ENCODE results near the gene NUAK2. TPM values are rescaled to one million over a fixed set of nuclear protein-coding genes. Genes with fewer than 3 reads are reported as not detected.

NUAK2 gene
- total and polyA plus RNA-seq, 8 donors, result 0.58 to 16.5 (median 2.1) TPM

GRCh38 chr1:205339717-205340116 is 18.2 kb upstream of the NUAK2 start:
- 75 to 95% (median 88%) methylated on average over 4 of the region's 4 CpGs for WGBS, 5 donors
- no peaks in the 10 kb centered on the region for H3K9me3 ChIP-seq
- no peaks in the 10 kb centered on the region for H3K36me3 ChIP-seq
- no peak overlapping the region for H3K27ac ChIP-seq
- H3K4me3 ChIP-seq, result no peak overlapping the region
- intact Hi-C loops (cut with DNase I; ENCODE audit: low total_unique reads), result loop anchor here (10.0 kb wide), 1 partner anchor 145 kb away; no protein-coding TSS in a partner anchor
- DNase-seq, result no peak
- TF ChIP-seq POLR2A (IDR thresholded peaks at IDR 0.05), result no peak
- no peak for TF ChIP-seq POLR2AphosphoS5 (IDR thresholded peaks at IDR 0.05)
- no peak for TF ChIP-seq EP300 (IDR thresholded peaks at IDR 0.05)
- TF ChIP-seq CTCF (IDR thresholded peaks at IDR 0.05), result no peak
- peaks cover 14 to 19% (median 16%) of the 10 kb centered on the region in 4 donors for H3K4me1 ChIP-seq
- H3K27me3 ChIP-seq, result peaks cover 8 to 43% (median 19%) of the 10 kb centered on the region in 3 donors

- intact Hi-C loops (cut with DNase I; ENCODE audit: low total_unique reads), result loop anchor here (10.0 kb wide), 1 partner anchor 146 kb away; no protein-coding TSS in a partner anchor
- DNase-seq, result no peak
- Histone ChIP-seq H3K9me3 (no peaks in the 10 kb centered on the region), H3K36me3 (no peaks in the 10 kb centered on the region), H3K4me1 (peaks cover 9 to 14% (median 12%) of the 10 kb centered on the region in 4 donors), H3K4me3 (no peak overlapping the region), H3K27ac (no peak overlapping the region), H3K27me3 (peaks cover 6 to 39% (median 14%) of the 10 kb centered on the region in 3 donors)
- no peak for TF ChIP-seq CTCF (IDR thresholded peaks at IDR 0.05)
- no peak for TF ChIP-seq POLR2AphosphoS5 (IDR thresholded peaks at IDR 0.05)
- no peak for TF ChIP-seq EP300 (IDR thresholded peaks at IDR 0.05)
- no peak for TF ChIP-seq POLR2A (IDR thresholded peaks at IDR 0.05)
- WGBS, 5 donors, result 84 to 91% (median 85%) methylated on average over 19 to 21 of the region's 21 CpGs
These were observed 17.7 kb upstream of the NUAK2 start for GRCh38 chr1:205339197-205339702.

- intact Hi-C loops (cut with DNase I; ENCODE audit: low total_unique reads), result loop anchor here (10.0 kb wide), 1 partner anchor 147 kb away; no protein-coding TSS in a partner anchor
- 64 to 79% (median 67%) methylated on average over 7 of the region's 7 CpGs for WGBS, 5 donors
- DNase-seq, result no peak
These were observed 16.5 kb upstream of the NUAK2 start for GRCh38 chr1:205338011-205338410.

GRCh38 chr1:205337481-205337880 is 15.9 kb upstream of the NUAK2 start:
- no peaks in the 10 kb centered on the region for H3K36me3 ChIP-seq
- WGBS, 5 donors, result 72 to 78% (median 74%) methylated on average over 7 of the region's 7 CpGs
- no peak for TF ChIP-seq CTCF (IDR thresholded peaks at IDR 0.05)
- no peak for TF ChIP-seq POLR2AphosphoS5 (IDR thresholded peaks at IDR 0.05)
- TF ChIP-seq POLR2A (IDR thresholded peaks at IDR 0.05), result no peak
- no peak for TF ChIP-seq EP300 (IDR thresholded peaks at IDR 0.05)
- intact Hi-C loops (cut with DNase I; ENCODE audit: low total_unique reads), result loop anchor here (10.0 kb wide), 1 partner anchor 147 kb away; no protein-coding TSS in a partner anchor
- peaks cover 0 to 22% (median 0%) of the 10 kb centered on the region in 3 donors for H3K27me3 ChIP-seq
- peaks cover 0 to 3% (median 0%) of the 10 kb centered on the region in 4 donors for H3K4me1 ChIP-seq
- H3K27ac ChIP-seq, result no peak overlapping the region
- DNase-seq, result no peak
- H3K9me3 ChIP-seq, result no peaks in the 10 kb centered on the region
- no peak overlapping the region for H3K4me3 ChIP-seq

More at GRCh38 chr1:205338011-205338410, 16.5 kb upstream of the NUAK2 start:
- TF ChIP-seq CTCF (IDR thresholded peaks at IDR 0.05) (no peak), POLR2AphosphoS5 (IDR thresholded peaks at IDR 0.05) (no peak), EP300 (IDR thresholded peaks at IDR 0.05) (no peak), POLR2A (IDR thresholded peaks at IDR 0.05) (no peak)
- Histone ChIP-seq H3K4me3 (no peak overlapping the region), H3K9me3 (no peaks in the 10 kb centered on the region), H3K36me3 (no peaks in the 10 kb centered on the region), H3K4me1 (peaks cover 0 to 3% (median 0%) of the 10 kb centered on the region in 4 donors), H3K27ac (no peak overlapping the region), H3K27me3 (peaks cover 0 to 27% (median 2%) of the 10 kb centered on the region in 3 donors)

Data from stomach (tissue), 9 donors.